SU-DHL-6 (cell line): ENCODE results near the gene CRYBG1.

ENCODE experiments used
- CTCF ChIP-seq: fragments of 200-600 bp; sonication (generic); IDR thresholded peaks from one replicate; pipeline ENCODE4 v1.5.1; 2017; ENCODE audit warnings: antibody characterized with exemption, mild to moderate bottlenecking, low read length, moderate library complexity; ENCODE audit not compliant: insufficient read depth, poor library complexity, severe bottlenecking
- EZH2phosphoT487 ChIP-seq: fragments of 200-600 bp; sonication (generic), shearing (Covaris generic); conservative IDR thresholded peaks from 2 replicates; pipeline ENCODE4 v1.6.1; 2018; ENCODE audit warnings: mild to moderate bottlenecking, antibody characterized with exemption, low read length, moderate library complexity, mixed read lengths

GRCh38 chr6:106442395-106442794 lies 81.9 kb downstream of the CRYBG1 start:
- TF ChIP-seq CTCF = no peak
- no peak for TF ChIP-seq EZH2phosphoT487
